NB4 (cell line): Measurements from ENCODE around the gene CBFB.

Source experiments
- DNase-seq: peaks from one replicate; pipeline ENCODE4 v3.0.0; 2010; ENCODE audit warnings: low read depth
- H3K4me3 ChIP-seq: one replicate; pipeline ENCODE4 v1.5.1; 2011; ENCODE audit warnings: mild to moderate bottlenecking, low read depth, low read length, moderate library complexity
- MYC ChIP-seq: IDR thresholded peaks from 2 replicates; pipeline ENCODE4 v1.6.1; 2011; ENCODE audit warnings: low read depth, low read length
- POLR2A ChIP-seq: IDR thresholded peaks from 2 replicates; pipeline ENCODE4 v1.6.1; 2011; ENCODE audit warnings: mild to moderate bottlenecking; ENCODE audit not compliant: insufficient read length; ENCODE audit errors: extremely low read depth
- TF ChIP-seq, protein P1 (sequence below): IDR thresholded peaks from one replicate; pipeline ENCODE4 v1.5.1; 2012; ENCODE audit warnings: low read depth, low read length
- TF ChIP-seq, protein P2 (sequence below): IDR thresholded peaks from 2 replicates; pipeline ENCODE4 v1.6.1; 2011; ENCODE audit warnings: low read depth, low read length

CBFB gene

GRCh38 chr16:67104061-67104460 is 75.1 kb downstream of the CBFB start:
- peak; percentile 39 for DNase-seq
- H3K4me3 ChIP-seq, result no peak overlapping the region
- TF ChIP-seq, protein P1, sequence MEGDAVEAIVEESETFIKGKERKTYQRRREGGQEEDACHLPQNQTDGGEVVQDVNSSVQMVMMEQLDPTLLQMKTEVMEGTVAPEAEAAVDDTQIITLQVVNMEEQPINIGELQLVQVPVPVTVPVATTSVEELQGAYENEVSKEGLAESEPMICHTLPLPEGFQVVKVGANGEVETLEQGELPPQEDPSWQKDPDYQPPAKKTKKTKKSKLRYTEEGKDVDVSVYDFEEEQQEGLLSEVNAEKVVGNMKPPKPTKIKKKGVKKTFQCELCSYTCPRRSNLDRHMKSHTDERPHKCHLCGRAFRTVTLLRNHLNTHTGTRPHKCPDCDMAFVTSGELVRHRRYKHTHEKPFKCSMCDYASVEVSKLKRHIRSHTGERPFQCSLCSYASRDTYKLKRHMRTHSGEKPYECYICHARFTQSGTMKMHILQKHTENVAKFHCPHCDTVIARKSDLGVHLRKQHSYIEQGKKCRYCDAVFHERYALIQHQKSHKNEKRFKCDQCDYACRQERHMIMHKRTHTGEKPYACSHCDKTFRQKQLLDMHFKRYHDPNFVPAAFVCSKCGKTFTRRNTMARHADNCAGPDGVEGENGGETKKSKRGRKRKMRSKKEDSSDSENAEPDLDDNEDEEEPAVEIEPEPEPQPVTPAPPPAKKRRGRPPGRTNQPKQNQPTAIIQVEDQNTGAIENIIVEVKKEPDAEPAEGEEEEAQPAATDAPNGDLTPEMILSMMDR, result peak; percentile 18
- no peak for TF ChIP-seq MYC

GRCh38 chr16:67104845-67105244 is 75.9 kb downstream of the CBFB start:
- no peak for DNase-seq
- H3K4me3 ChIP-seq, result no peak overlapping the region
- no peak for TF ChIP-seq POLR2A
- TF ChIP-seq, protein P1, result no peak
- TF ChIP-seq, protein P2, sequence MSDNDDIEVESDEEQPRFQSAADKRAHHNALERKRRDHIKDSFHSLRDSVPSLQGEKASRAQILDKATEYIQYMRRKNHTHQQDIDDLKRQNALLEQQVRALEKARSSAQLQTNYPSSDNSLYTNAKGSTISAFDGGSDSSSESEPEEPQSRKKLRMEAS, result no peak
- TF ChIP-seq MYC, result no peak

DNA sequence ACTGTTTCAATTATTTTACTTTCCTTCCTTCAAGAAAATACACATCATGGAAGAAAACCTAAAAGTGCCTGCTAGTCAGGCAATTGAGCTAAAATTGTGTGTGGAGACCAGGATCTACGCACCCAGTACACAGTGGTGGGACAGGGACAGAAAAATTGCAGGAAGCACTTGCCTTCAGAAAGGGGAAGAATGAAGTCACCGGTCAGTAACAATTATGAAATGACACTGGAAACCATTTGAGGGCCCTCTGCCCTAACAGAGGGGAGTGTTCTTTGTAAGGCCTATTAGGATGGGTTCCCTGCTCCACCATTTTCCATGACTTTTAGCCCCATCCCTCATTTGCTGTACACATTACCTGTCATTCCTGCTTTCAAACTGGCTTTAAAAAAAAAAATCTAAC is 76.3 kb downstream of the CBFB start:
- peak; percentile 59 for DNase-seq
- H3K4me3 ChIP-seq, result no peak overlapping the region
- TF ChIP-seq POLR2A (no peak), MYC (no peak)
- TF ChIP-seq, protein P1, result no peak
- TF ChIP-seq, protein P2, result no peak

DNA sequence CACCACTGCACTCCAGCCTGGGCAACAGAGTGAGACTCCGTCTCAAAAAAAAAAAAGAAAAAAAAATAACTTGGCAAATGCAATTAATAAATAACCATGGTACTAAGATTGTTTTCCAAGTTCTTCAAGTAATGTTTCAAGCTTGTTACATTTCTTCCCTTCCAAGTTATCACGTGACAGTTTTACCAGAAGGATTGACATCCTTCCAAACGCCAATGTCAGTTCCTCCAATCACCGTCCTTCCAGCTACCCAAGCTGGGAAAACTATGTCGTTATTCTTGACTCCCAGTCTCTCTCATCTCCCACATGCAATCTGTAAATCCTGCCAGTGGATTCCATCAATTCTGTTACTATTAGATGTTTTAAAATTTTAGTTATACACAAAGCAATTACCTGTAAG is 76.9 kb downstream of the CBFB start:
- DNase-seq, result no peak
- no peak overlapping the region for H3K4me3 ChIP-seq
- TF ChIP-seq, protein P1, result no peak
- TF ChIP-seq, protein P2, result no peak
- TF ChIP-seq POLR2A (no peak), MYC (no peak)

- no peak for DNase-seq
- no peak overlapping the region for H3K4me3 ChIP-seq
- TF ChIP-seq, protein P2, result no peak
- TF ChIP-seq, protein P1, result no peak
- no peak for TF ChIP-seq POLR2A
Measured at GRCh38 chr16:67108489-67108888, 79.5 kb downstream of the CBFB start.

DNA sequence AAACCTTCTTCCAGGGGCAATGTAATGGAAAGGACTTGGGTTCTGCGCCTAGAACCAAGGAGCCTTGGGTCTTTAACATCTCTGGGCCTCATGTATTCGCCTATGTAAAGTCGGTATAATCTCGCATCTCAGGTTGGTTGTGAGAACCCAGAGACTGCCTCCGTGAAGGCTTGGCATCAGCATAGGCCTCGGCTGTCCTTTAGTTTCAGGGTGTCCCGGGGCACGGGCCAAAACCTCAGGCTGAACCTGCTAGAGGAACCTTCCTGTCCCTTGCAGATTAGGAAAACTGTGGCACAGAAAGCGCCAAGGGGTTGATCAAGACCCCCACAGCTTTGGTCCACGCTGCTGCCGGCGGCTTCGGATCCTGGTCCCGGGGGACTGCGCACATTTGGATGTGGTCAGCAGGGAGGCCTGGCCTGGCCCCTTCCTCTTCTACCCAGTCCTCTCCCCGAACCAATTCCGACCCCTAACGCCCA is 80.0 kb downstream of the CBFB start:
- TF ChIP-seq, protein P2, result no peak
- no peak for TF ChIP-seq MYC
- TF ChIP-seq POLR2A, result no peak
- TF ChIP-seq, protein P1, result no peak
- peak overlapping the region; percentile 60 for H3K4me3 ChIP-seq
- DNase-seq, result no peak
